Measurements from ENCODE around the gene COG7. TPM values are rescaled to one million over a fixed set of nuclear protein-coding genes. Genes with fewer than 3 reads are reported as not detected.
"Not testable (repeated sequence)": the region's sequence is repeated elsewhere in the genome, so short reads cannot be mapped to it uniquely, and the experiment has no call there.

Gene COG7
- total RNA-seq (2014; rRNA removed; shearing (Covaris generic)) = 11.2 and 11.9 TPM in 2 replicates

- DNase-seq (ENCODE audit: low read depth) = peak; percentile 83
These were observed at the start of gene COG7 for GRCh38 chr16:23452572-23453337. Gene COG7, minus strand, starts transcription at chr16:23453189. Its CDS starts 195 bp downstream, at chr16:23452994.

GRCh38 chr16:23502466-23502865 lies 49.5 kb upstream of the COG7 start:
- no peak for DNase-seq (ENCODE audit: low read depth)

GRCh38 chr16:23501291-23501690 lies 48.3 kb upstream of the COG7 start:
- no peak for DNase-seq (ENCODE audit: low read depth)

- no peak for DNase-seq (ENCODE audit: low read depth)
These were observed 47.9 kb upstream of the COG7 start for GRCh38 chr16:23500862-23501225.

GRCh38 chr16:23500212-23500861 lies 47.3 kb upstream of the COG7 start:
- no peak for DNase-seq (ENCODE audit: low read depth)

GRCh38 chr16:23499801-23500200 lies 46.8 kb upstream of the COG7 start:
- no peak for DNase-seq (ENCODE audit: low read depth)

- no peak for DNase-seq (ENCODE audit: low read depth)
These were observed 45.9 kb upstream of the COG7 start for GRCh38 chr16:23498863-23499262.

GRCh38 chr16:23497543-23497868 lies 44.5 kb upstream of the COG7 start:
- DNase-seq (ENCODE audit: low read depth) = no peak

GRCh38 chr16:23496821-23497542 lies 44.0 kb upstream of the COG7 start:
- peak; percentile 11 for DNase-seq (ENCODE audit: low read depth)

GRCh38 chr16:23495671-23496070 lies 42.7 kb upstream of the COG7 start:
- no peak for DNase-seq (ENCODE audit: low read depth)

GRCh38 chr16:23494188-23494587 lies 41.2 kb upstream of the COG7 start:
- DNase-seq (ENCODE audit: low read depth) = no peak

- no peak for DNase-seq (ENCODE audit: low read depth)
These were observed 38.8 kb upstream of the COG7 start for GRCh38 chr16:23491490-23492391.

- DNase-seq (ENCODE audit: low read depth) = no peak
These were observed 33.5 kb upstream of the COG7 start for GRCh38 chr16:23486480-23486879.

- no peak for DNase-seq (ENCODE audit: low read depth)
These were observed 32.9 kb upstream of the COG7 start for GRCh38 chr16:23485841-23486240.

GRCh38 chr16:23485257-23485614 lies 32.2 kb upstream of the COG7 start:
- no peak for DNase-seq (ENCODE audit: low read depth)

- DNase-seq (ENCODE audit: low read depth) = no peak
These were observed 31.7 kb upstream of the COG7 start for GRCh38 chr16:23484510-23485256.

GRCh38 chr16:23483492-23483891 lies 30.5 kb upstream of the COG7 start:
- not testable (repeated sequence) for DNase-seq (ENCODE audit: low read depth)

- no peak for DNase-seq (ENCODE audit: low read depth)
These were observed 29.8 kb upstream of the COG7 start for GRCh38 chr16:23482778-23483177.

- DNase-seq (ENCODE audit: low read depth) = no peak
These were observed 27.3 kb upstream of the COG7 start for GRCh38 chr16:23480257-23480656.

GRCh38 chr16:23479138-23479537 lies 26.1 kb upstream of the COG7 start:
- DNase-seq (ENCODE audit: low read depth) = no peak

GRCh38 chr16:23478566-23478965 lies 25.6 kb upstream of the COG7 start:
- DNase-seq (ENCODE audit: low read depth) = no peak
